Germinal center (tissue), 1 donor: Measurements from ENCODE around the gene SMIM22.
A peak's percentile ranks its signal among the peaks of the same experiment; 100 is the strongest.
"Not testable (repeated sequence)": the region's sequence is repeated elsewhere in the genome, so short reads cannot be mapped to it uniquely, and the experiment has no call there.

Experiments
- DNase-seq: peaks from one replicate; pipeline ENCODE4 v3.0.0; 2012; ENCODE audit warnings: mixed read lengths, low spot score

SMIM22 gene

DNA sequence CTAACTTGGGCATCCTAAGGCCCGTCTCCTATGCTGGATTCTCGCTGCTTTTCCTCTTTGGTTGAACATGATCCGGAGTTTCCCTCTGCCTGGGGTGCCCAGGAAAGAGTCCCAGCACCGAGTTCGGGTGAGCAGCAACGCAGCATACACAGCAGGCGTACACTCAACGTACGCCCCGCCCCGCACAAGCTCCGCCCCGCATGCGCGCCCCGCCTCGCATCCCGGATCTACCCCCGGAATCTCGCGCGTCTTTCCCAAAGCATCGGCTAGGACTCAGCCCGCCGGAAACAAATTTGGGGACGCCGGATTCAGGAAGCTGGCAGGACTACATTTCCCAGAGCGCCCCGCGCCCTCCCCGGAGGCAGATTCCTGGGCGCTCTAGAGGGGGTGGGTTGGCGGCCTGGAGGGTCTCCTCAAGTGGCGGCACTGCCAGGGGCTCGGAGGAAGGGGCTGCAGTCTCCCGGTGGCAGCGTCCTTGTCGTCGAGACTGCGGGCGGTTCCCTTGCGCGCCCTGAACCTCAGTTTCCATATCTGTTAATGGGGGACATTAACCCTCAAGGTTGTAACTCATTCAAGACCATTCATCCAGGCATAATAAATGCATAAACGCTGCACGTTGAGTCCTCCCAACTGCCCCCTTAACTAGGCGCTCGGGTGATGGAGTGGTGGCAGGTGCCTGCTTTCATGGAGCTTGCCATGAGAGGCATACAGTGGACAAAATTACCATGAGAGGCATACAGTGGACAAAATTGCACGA, 26.4 kb upstream of the SMIM22 start:
- peak; percentile 89 for DNase-seq

DNA sequence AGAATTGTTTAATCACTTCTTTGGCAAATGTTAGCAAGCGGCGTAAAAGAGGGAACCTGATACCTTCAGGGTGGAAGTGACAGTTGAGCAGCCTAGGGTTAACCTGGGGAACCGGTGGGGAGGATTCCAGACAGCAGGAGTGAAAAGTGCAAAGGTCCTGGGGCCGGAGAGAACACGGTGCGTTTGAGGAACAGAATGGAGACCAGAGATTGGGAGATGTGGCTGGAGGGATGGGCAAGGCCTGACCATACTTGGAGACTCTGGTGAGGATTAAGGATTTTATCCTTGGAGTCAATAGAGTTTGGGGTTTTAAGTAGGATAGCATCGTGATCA, 25.9 kb upstream of the SMIM22 start:
- no peak for DNase-seq

DNA sequence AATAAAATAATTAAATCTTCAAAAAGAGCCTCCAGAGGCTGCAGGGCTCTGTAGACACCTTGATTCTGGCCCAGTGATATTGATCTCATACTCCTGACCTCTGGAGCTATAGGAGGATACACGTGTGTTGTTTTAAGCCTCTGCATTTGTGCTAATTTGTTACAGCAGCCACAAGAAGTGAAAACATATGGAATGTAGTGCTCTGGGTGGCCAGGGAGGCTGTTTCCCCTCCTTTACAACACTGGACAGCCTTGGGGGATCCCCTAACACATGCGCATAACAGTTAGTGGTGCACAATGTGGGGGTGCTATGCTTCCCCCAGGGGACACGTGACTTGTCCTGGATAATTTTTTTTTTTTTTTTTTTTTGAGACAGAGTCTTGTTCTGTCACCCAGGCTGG, 23.5 kb upstream of the SMIM22 start:
- no peak for DNase-seq

DNA sequence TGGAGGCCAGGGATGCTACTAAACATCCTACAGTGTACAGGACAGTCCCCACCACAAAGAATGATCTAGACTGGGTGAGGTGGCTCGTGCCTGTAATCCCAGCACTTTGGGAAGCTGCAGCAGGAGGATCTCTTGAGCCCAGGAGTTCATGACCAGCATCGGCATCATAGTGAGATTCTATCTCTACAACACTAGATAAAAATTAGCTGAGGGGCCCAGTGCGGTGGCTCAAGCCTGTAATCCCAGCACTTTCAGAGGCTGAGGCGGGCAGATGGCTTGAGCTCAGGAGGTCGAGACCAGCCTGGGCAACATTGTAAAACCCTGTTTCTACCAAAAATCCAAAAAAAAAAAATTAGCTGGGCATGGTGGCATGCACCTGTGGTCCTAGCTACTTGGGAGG, 22.8 kb upstream of the SMIM22 start:
- DNase-seq, result no peak

DNA sequence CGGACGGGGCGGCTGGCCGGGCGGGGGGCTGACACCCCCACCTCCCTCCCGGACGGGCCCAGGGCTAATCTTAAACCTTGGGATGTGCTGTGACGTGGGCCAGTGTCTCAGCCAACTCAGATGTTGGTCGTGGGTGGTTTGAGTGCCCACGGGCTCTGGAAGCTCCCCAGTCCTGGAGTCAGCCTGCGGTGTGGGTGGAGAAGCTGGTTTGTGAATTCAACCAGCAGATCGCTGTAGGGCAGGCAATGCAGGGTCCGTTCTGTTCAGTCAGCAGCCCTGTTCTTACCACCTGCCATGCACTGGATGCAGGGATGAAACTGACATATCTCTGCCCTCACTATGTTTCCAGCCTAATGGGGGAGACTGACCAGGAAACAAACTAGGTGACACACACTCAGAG, 20.2 kb upstream of the SMIM22 start:
- DNase-seq, result no peak

DNA sequence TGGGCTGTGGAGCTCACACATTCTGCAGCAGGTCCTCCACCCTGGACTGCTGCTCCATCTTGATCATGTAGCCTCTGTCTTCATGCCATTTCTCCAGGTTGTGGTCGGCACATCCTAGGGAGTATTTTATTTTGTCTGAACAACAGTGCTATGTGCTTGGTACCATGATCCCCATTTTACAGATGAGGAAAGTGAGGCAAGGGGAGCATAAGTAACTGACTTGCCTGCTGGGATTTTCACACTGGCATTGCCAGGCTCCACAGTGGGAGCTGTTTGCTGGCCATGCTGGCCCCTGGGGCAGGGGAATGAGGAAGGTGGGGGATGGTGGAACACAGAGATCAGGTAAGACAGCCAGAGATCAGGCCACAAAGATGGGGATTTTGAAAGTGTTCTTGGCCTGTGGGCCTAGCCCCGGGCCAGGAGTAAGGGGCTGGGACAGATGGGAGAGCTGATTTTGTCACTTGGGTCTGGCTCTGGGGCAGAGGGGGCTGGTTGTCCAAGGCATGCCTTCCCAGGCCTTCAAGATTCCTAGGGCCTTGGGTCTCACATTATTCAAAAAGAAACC, 18.9 kb upstream of the SMIM22 start:
- DNase-seq, result no peak

DNA sequence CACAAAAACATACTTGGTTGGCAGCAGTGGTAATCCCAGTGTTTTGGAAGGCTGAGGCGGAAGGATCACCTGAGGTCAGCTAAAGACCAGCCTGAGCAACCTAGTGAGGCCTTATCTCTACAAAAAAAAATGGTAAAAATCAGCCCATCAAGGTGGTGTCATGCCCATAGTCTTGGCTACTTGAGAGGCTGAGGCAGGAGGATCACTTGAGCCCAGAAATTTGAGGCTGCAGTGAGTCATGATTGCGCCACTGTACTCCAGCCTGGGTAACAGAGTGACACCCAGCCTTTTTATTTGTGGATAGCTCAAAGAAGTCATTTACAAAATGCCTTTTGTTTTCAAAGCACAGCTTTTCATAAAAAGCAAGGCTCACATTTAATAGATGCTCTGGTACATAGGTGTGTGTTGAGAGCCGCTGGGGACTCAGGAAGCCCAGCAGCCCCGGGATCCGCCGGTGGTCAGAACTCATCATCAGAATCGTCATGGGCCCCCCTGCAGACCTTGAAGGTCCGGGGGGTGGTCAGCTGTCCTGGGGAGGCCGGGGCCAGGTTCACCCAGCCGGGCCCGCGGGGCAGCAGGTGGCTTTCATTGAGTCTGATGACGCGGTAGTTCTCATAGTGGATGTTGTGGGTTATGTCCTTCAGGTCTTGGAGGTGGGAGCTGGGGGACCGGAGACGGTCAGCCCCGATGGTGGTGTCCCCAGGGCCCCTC, 17.7 kb upstream of the SMIM22 start:
- DNase-seq, result no peak

DNA sequence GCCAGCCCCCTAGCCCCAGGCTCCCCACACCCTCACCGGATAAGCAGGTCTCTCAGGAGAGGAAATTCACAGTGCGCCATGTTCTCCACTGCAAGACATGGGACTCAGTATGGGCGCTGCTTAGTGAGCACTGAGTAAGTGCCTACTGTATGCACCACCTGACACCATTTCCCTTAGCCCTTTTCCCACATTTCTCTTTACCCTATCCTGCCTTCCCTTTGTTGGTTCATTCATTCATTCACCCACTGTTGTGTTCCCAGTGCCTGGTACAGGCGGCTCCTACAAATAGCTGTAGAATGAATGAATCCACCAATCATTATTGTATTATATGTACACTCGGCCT, 17.1 kb upstream of the SMIM22 start:
- DNase-seq, result no peak

DNA sequence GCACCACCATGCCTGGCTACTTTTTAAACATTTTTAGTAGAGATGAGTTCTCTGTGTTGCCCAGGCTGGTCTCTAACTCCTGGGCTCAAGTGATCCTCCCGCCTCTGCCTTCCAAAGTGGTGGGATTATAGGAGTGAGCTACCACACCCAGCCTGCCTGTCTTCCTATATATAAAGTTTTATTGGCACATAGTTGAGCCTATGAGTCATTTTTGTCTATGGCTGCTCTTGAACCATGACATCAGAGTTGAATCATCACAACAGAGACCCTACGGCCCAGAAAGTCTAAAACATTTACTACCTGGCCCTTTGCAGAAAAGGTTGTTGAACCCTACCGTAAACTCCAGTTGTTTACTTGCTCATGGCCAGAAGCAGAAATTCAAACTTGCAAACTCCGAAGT, 14.9 kb upstream of the SMIM22 start:
- no peak for DNase-seq

DNA sequence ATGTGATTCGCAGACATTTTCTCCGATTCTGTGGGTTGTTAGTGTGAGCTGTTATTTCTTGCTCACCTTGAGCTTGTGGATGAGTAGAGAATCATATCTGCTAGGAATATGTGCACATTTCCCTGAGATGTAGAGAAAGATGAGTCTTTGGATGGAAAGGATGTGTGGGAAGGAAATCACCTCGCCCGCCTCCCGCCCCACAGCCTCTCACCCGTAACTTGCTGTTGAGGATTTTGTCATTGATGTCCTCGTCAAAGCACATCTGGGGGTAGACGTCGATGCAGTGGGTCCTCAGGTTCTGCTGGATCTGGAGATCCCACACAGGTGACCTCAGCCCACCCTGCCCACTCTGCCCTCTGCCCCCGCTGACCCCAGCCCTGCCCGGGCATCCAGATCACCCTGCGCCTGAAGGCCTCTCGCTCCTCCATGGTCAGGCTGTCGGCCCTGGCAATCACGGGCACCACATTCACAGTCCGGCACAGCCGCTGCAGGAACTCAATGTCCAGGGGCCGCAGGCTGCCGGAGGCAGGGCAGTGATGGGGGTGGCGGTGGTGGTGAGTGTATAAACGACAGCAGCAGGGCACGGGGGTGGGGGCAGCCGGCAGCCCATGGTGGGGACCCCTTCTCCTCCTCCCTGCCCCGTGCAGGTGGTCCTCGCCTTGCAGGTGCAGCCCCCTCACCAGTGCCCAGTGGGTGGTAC, 11.8 kb upstream of the SMIM22 start:
- DNase-seq, result no peak

DNA sequence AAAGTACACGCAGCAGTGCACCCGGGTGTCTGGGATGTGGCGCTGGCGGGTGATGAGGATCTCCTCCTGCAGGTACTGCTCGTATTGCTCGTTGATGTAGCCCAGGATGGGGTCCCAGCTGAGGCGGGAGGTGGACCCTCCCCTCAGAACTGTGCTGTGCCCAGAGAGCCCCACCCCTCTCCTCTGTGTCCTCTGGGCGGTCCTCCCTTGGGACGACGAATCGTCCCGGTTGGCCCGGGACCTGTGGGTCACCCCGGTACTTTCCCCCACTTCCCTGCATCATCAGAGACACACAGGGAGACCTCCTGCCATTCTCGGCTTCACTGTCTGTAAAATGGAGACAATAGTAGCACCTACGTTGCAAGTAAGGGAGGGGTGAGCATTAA, 11.2 kb upstream of the SMIM22 start:
- no peak for DNase-seq

DNA sequence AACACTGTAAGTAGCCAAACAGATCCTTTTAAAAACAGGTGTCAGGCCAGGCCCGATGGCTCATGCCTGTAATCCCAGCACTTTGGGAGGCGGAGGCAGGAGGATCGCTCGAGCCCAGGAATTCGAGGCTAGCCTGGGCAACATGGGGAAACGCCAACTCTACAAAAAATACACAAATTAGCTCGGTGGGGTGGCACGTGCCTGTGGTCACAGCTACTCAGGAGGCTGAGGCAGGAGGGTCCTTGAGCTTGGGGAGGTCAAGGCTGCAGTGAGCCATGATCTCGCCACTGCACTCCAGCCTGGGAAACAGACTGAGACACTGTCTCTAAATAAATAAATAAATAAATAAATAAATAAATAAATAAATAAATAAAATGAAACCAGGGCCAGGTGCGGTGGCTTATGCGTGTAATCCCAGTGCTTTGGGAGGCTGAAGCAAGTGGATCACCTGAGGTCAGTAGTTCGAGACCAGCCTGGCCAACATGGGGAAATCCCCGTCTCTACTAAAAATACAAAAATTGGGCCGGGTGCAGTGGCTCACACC, 10.7 kb upstream of the SMIM22 start:
- DNase-seq, result not testable (repeated sequence)

DNA sequence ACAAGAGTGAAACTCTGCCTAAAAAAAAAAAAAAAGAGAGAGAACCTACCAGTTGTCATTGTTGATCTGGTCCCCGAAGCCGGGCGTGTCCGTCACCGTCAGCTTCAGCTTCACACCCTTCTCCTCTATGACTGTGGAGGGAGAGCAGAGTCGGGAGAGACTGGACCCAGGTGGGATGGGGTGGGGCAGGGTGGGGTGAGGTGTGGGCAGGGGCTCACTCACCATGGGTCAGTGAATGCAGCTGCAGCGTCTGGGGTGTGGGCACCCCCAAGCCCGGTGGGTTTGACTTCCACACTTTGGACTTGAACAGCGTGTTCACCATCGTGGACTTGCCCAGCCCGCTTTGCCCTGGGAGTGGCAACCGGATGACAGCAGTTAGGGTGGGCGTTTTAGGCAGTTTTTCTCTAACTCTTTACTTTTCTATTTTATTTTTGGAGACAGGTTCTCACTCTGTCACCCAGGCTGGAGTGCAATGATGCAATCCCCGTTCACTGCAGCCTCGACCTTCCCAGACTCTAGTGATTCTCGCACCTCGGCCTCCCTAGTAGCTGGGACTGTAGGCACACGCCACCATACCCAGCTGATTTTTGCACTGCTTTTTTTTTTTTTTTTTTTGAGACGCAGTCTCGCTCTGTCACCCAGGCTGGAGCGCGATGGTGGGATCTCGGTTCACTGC, 9.3 kb upstream of the SMIM22 start:
- no peak for DNase-seq

DNA sequence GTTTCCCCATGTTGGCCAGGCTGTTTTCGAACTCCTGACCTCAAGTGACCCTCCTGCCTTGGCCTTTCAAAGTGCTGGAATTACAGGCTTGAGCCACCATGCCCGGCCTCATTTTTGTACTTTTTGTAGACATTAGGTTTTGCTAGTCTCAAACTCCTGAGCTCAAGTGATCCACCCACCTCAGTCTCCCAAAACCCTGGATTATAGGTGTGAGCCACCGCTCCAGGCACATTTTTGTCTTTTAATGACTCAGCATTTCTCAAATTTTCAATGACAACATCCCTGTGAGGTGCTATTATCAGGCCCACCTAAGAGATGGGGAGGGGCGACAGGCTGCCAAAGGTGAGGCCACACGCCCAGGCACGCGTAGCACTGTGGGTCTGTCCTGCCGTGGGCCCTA, 8.1 kb upstream of the SMIM22 start:
- DNase-seq, result no peak

DNA sequence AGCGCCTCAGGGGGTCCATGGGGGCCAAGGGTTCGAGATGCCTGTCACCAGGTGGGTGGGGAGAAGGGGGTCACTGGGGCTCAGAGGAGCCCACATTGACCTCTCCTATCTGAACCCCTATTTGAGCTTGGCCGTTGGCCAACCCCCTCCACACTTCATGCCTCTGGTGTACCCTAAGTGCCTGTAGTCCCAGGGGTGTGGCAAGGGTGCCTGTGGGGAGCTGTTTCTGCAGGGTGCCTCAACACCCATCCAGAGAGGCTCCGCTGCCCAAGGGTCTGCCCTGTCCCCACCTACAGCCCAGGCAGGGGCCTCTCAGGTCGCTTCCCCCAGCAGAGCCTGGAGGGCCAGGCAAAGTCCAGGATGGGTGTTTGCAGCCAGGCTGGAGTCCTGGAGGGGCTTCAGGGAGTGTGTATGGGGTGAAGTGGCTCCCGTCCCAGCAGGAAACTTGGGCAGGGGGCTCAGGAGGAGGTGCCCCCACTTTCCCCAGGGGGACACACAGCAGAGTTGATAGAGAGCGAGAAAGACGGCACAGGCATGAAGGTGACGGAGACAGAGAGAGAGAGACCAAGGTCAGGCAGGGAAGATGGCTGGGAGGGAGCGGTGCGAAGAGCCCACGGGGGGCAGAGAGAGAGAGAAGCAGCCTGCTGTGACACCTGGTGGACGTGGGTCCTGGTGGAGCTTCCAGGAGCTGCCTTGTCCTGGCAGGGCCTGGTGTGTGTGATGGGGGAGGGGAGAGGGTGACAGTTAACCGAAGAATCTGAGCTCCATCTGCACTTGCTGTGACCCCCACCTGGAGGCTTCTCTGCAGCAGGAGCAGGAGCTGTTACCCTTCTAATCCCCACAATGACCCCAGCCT, 7.3 kb upstream of the SMIM22 start, which contains the start of gene SEPTIN12:
TSS of gene SEPTIN12 (minus strand) at position 719 of the 856 bp plus-strand sequence. CDS start at position 19, 700 bp downstream.
- DNase-seq, result no peak

DNA sequence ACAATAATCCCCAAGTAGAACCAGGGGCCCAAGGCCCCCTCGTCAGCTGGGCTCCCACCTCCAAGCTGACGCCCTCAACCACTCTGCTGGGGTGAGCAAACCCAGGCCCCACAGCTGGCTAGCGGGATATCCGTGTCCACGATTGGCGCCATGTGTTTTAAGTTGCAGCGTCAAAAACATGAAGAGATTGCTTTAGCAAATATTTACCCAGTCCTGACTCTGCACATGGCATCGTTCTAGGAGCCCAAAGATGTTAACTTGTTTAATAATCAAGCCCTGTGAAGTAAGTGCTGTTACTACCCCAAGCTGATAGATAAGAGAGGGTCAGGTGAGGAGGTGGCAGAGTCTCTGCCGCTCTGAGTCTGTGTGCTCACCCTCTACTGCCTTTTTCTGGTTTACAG, 6.7 kb upstream of the SMIM22 start:
- DNase-seq, result no peak

DNA sequence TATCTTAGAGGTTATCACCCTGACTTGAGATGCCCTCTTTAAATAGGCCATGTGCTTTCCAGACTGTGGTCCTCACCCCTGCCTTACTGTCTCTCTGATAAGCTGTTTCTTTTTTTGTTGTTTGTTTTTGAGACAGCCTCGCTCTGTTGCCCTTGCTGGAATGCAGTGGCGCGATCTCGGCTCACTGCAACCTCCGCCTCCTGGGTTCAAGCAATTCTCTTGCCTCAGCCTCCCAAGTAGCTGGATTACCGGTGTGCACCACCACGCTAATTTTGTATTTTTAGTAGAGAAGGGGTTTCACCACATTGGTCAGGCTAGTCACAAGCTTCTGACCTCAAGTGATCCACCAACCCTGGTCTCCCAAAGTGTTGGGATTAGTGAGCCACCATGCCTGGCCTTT, 6.3 kb upstream of the SMIM22 start:
- DNase-seq, result no peak

DNA sequence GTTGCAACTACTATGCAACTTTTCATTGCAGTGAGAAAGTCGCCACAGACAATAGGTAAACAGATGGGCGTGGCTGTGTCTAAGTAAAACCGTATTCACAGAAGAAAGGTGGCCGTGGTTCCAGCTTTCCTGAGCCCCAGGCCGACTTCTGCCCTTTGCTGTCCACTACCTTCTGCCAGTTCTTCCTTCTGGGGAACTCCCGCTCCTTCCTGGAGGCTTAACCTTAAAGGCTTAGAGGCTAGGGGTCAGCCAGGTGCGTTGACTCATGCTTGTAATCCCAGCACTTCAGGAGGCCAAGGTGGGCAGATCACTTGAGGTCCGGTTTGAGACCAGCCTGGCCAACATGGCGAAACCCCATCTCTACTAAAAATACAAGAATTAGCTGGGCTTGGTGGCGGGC, 4.9 kb upstream of the SMIM22 start:
- no peak for DNase-seq

DNA sequence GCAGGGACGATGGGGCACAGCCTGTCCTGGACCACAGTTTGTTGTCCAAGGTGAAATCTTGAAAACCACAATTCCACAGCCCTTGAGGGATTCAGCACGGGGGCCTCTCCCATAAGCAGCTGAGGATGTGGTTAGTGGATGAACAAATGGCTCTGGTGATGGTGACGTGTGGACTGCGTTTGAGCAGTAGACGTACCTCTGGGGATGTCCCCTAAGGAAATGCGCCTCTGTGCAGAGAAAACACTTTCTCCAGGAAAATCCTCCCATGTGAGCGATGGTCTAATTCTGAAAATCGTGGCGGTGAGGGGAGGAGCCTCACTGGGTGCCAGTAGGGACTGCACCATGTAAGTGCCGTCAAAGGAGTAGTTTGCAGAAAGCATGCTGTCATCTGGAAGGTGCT, 4.3 kb upstream of the SMIM22 start:
- no peak for DNase-seq

DNA sequence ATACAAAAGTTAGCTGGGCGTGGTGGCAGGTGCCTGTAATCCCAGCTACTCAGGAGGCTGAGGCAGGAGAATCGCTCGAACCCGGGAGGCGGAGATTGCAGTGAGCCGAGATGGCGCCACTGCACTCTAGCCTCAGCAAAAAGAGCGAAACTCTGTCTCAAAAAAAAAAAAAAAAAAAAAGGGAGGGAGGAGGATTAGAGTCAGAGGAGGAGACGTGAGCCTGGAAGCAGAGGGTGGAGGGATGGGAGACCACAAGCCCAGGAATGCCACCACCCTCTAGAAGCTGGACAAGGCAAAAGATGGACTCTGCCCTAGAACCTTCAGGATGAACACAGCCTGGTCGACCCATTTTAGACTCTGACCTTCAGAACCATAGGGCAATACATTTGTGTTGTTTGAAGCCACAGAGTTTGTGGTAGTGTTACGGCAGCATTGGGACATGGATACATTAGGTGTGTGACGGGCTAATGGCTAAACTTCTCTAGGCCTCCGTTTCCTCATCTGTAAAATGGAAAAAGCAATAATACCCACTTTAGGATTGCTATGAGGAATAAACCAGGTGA, 2.1 kb upstream of the SMIM22 start:
- DNase-seq, result no peak
